H1 (cell line): Measurements from ENCODE around the gene PSD. TPM values are rescaled to one million over a fixed set of nuclear protein-coding genes. Genes with fewer than 3 reads are reported as not detected.

ENCODE experiments used
- JUND ChIP-seq: IDR thresholded peaks from 2 replicates; pipeline ENCODE4 v1.6.1; 2011; ENCODE audit warnings: mild to moderate bottlenecking, improper control_type of control experiment, low read length
- KDM4A ChIP-seq: IDR thresholded peaks from one replicate; pipeline ENCODE4 v1.7.1; 2012; ENCODE audit warnings: low read depth, mild to moderate bottlenecking, moderate library complexity, low read length, inconsistent platforms; ENCODE audit not compliant: severe bottlenecking
- POLR2A ChIP-seq, 2 experiments: IDR thresholded peaks; 1 replicate in 1 of 2; 2 replicates in 1 of 2; pipeline ENCODE4 v1.6.1; 2011; ENCODE audit warnings: low read depth in 2 of 2, low read length in 2 of 2, mild to moderate bottlenecking in 2 of 2; ENCODE audit errors: control extremely low read depth in 1 of 2
- POU5F1 ChIP-seq: IDR thresholded peaks from 2 replicates; pipeline ENCODE4 v1.6.1; 2011; ENCODE audit warnings: low read depth, mild to moderate bottlenecking, low read length, moderate library complexity
- polyA plus RNA-seq, 7 experiments: library from polyadenylated mRNA; depleted of rRNA in 3 of 7; stranded (reverse) in 5 of 7; unstranded in 2 of 7; fragments of >200 nt in 5 of 7; fragments of 200-250 nt in 2 of 7; gene quantifications; 1 replicate in 5 of 7; 2 replicates in 1 of 7; 4 replicates in 1 of 7; pipeline versions ENCODE4 v1.2.1 to v1.2.3, GENCODE V29; 2011 to 2013; ENCODE audit warnings: missing spikeins in 2 of 7, mixed read lengths in 2 of 7
- total RNA-seq: library from RNA; stranded (reverse); fragmentation: NEBNext Ultra II Directional; extraction: Animal tissue kit (Norgen Biotek cat#: 25700); gene quantifications from 2 replicates; pipeline ENCODE4 v1.2.1, GENCODE V29; 2021
- TF ChIP-seq, protein P1 (sequence below): fragments of 300-600 bp; sonication (generic); IDR thresholded peaks from 2 replicates; pipeline ENCODE4 v1.7.1; 2012; ENCODE audit warnings: low read length, moderate library complexity, mild to moderate bottlenecking, inconsistent platforms; ENCODE audit not compliant: insufficient replicate concordance
- TF ChIP-seq, protein P2 (sequence below): IDR thresholded peaks from 2 replicates; pipeline ENCODE4 v1.6.1; 2011; ENCODE audit warnings: low read depth, mild to moderate bottlenecking, low read length; ENCODE audit not compliant: insufficient read depth
- TF ChIP-seq, protein P3 (sequence below), 3 experiments: IDR thresholded peaks; 1 replicate in 2 of 3; 2 replicates in 1 of 3; pipeline versions ENCODE4 v1.5.1 to v1.6.1; 2011; ENCODE audit warnings: low read length in 3 of 3, mild to moderate bottlenecking in 3 of 3, inconsistent platforms in 2 of 3, low read depth in 1 of 3, moderate library complexity in 1 of 3; ENCODE audit not compliant: insufficient read depth in 1 of 3; ENCODE audit errors: control extremely low read depth in 1 of 3

PSD gene
- total and polyA plus RNA-seq, 2 of the 8 experiments (the other 6 are each of a cell fraction or from before 2014, with no cell fraction given): 5.4 to 6.0 TPM

DNA sequence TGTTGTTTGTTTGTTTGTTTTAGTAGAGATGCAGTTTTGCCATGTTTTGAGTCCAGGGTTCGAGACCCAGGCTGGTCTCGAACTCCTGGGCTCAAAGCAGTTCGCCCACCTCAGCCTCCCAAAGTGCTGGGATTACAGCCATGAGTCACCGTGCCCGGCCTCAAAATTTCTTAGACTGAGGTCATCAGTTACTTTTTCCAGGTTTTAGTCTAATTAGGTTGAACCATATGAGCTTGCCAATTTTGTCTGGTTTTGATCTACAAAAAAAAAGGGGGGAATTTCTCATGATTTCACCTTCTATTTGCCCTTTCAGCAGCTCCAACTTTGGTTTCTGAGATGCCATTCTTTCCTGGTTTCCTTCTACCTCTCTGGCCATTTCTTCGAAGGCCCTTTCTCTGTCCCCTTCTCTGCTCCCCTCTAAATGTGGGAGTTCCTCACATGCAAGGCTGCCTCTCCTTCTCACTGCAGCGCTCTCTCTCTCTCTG is 8.3 kb upstream of the PSD start (continued):
- TF ChIP-seq, protein P1, sequence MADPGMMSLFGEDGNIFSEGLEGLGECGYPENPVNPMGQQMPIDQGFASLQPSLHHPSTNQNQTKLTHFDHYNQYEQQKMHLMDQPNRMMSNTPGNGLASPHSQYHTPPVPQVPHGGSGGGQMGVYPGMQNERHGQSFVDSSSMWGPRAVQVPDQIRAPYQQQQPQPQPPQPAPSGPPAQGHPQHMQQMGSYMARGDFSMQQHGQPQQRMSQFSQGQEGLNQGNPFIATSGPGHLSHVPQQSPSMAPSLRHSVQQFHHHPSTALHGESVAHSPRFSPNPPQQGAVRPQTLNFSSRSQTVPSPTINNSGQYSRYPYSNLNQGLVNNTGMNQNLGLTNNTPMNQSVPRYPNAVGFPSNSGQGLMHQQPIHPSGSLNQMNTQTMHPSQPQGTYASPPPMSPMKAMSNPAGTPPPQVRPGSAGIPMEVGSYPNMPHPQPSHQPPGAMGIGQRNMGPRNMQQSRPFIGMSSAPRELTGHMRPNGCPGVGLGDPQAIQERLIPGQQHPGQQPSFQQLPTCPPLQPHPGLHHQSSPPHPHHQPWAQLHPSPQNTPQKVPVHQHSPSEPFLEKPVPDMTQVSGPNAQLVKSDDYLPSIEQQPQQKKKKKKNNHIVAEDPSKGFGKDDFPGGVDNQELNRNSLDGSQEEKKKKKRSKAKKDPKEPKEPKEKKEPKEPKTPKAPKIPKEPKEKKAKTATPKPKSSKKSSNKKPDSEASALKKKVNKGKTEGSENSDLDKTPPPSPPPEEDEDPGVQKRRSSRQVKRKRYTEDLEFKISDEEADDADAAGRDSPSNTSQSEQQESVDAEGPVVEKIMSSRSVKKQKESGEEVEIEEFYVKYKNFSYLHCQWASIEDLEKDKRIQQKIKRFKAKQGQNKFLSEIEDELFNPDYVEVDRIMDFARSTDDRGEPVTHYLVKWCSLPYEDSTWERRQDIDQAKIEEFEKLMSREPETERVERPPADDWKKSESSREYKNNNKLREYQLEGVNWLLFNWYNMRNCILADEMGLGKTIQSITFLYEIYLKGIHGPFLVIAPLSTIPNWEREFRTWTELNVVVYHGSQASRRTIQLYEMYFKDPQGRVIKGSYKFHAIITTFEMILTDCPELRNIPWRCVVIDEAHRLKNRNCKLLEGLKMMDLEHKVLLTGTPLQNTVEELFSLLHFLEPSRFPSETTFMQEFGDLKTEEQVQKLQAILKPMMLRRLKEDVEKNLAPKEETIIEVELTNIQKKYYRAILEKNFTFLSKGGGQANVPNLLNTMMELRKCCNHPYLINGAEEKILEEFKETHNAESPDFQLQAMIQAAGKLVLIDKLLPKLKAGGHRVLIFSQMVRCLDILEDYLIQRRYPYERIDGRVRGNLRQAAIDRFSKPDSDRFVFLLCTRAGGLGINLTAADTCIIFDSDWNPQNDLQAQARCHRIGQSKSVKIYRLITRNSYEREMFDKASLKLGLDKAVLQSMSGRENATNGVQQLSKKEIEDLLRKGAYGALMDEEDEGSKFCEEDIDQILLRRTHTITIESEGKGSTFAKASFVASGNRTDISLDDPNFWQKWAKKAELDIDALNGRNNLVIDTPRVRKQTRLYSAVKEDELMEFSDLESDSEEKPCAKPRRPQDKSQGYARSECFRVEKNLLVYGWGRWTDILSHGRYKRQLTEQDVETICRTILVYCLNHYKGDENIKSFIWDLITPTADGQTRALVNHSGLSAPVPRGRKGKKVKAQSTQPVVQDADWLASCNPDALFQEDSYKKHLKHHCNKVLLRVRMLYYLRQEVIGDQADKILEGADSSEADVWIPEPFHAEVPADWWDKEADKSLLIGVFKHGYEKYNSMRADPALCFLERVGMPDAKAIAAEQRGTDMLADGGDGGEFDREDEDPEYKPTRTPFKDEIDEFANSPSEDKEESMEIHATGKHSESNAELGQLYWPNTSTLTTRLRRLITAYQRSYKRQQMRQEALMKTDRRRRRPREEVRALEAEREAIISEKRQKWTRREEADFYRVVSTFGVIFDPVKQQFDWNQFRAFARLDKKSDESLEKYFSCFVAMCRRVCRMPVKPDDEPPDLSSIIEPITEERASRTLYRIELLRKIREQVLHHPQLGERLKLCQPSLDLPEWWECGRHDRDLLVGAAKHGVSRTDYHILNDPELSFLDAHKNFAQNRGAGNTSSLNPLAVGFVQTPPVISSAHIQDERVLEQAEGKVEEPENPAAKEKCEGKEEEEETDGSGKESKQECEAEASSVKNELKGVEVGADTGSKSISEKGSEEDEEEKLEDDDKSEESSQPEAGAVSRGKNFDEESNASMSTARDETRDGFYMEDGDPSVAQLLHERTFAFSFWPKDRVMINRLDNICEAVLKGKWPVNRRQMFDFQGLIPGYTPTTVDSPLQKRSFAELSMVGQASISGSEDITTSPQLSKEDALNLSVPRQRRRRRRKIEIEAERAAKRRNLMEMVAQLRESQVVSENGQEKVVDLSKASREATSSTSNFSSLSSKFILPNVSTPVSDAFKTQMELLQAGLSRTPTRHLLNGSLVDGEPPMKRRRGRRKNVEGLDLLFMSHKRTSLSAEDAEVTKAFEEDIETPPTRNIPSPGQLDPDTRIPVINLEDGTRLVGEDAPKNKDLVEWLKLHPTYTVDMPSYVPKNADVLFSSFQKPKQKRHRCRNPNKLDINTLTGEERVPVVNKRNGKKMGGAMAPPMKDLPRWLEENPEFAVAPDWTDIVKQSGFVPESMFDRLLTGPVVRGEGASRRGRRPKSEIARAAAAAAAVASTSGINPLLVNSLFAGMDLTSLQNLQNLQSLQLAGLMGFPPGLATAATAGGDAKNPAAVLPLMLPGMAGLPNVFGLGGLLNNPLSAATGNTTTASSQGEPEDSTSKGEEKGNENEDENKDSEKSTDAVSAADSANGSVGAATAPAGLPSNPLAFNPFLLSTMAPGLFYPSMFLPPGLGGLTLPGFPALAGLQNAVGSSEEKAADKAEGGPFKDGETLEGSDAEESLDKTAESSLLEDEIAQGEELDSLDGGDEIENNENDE: no peak
- no peak for TF ChIP-seq KDM4A
- TF ChIP-seq JUND: no peak
- no peak for TF ChIP-seq POU5F1
- TF ChIP-seq, protein P2, sequence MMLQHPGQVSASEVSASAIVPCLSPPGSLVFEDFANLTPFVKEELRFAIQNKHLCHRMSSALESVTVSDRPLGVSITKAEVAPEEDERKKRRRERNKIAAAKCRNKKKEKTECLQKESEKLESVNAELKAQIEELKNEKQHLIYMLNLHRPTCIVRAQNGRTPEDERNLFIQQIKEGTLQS: no peak
- TF ChIP-seq, protein P3, sequence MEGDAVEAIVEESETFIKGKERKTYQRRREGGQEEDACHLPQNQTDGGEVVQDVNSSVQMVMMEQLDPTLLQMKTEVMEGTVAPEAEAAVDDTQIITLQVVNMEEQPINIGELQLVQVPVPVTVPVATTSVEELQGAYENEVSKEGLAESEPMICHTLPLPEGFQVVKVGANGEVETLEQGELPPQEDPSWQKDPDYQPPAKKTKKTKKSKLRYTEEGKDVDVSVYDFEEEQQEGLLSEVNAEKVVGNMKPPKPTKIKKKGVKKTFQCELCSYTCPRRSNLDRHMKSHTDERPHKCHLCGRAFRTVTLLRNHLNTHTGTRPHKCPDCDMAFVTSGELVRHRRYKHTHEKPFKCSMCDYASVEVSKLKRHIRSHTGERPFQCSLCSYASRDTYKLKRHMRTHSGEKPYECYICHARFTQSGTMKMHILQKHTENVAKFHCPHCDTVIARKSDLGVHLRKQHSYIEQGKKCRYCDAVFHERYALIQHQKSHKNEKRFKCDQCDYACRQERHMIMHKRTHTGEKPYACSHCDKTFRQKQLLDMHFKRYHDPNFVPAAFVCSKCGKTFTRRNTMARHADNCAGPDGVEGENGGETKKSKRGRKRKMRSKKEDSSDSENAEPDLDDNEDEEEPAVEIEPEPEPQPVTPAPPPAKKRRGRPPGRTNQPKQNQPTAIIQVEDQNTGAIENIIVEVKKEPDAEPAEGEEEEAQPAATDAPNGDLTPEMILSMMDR (IDR thresholded peaks at IDR 0.05; ENCODE audit: control extremely low read depth in 1 of 3, insufficient read depth in 1 of 3, low read depth in 1 of 3, low read length in 3 of 3): no peak
- no peak for TF ChIP-seq POLR2A (IDR thresholded peaks at IDR 0.05; ENCODE audit: control extremely low read depth in 1 of 2, low read depth in 2 of 2, low read length in 2 of 2)
